CD4-positive, alpha-beta T cell treated with Interferon gamma for 1 hour (primary cell): ENCODE results near the gene PRR20G.

ENCODE experiments used
- DNase-seq: peaks from one replicate; pipeline ENCODE4 v3.0.0-alpha.2; 2020

PRR20G gene

GRCh38 chr3:127262533-127262932, 25.3 kb downstream of the PRR20G start:
- DNase-seq, result no peak

- no peak for DNase-seq
These were observed 25.9 kb downstream of the PRR20G start for GRCh38 chr3:127261925-127262324.

DNA sequence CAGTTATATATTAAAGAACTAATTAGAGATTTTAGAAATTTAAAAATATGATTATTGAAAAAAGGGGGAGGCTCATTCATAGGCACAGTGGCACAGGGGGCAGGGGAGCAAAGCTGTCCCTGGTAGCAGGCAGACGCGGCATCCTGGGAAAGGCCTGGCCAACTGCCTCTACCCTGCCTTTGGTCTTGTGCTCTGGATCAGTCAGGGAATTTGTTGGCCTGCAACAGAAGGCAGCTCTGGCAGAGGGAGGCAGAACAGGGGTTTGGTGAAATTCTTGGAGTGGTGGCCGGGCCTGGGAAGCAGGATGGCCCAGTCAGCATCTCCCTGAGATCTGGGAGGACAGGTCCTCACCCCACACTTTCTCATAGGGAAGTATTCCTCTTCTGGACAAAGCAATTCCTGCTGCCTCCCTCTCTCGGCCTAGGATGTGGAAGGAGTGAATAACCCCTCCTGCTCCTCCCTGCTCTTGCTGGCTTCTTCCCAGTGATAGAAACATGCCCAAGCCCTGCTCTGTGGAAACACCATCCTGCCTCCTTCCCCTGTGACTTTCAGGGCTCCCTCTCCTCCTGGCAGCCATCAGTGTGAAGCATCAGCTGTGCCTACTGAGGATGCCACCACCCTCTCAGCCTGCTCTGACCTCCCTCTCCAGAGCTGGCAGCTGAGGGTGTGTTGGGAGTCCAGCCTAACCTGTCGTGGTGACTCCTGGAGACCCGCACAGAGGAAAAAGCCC, 26.9 kb downstream of the PRR20G start:
- no peak for DNase-seq

- no peak for DNase-seq
These were observed 27.4 kb downstream of the PRR20G start for GRCh38 chr3:127260416-127260815.

DNA sequence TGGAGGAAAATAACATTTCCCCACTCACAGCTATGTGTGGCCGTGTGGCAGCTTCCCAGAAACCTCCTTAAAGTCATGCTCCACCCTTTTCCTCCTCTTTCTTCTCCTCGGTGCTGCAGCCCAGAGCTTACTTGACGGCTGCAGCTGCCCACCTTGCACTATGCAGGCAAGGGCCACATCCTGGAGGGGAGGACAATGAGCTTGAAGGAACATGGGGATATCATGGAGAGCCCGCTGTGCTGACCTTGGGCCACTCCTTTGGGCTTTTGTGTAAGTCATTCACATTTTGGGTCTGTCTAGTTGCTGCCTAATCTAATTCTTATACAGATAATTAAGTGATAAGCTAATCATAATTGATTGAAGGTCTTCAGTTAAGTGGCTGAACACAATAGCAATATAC, 28.0 kb downstream of the PRR20G start:
- DNase-seq, result no peak

- no peak for DNase-seq
These were observed 29.1 kb downstream of the PRR20G start for GRCh38 chr3:127258733-127259132.

- DNase-seq, result no peak
These were observed 30.5 kb downstream of the PRR20G start for GRCh38 chr3:127257351-127257750.

- no peak for DNase-seq
These were observed 31.0 kb downstream of the PRR20G start for GRCh38 chr3:127256733-127257271.

DNA sequence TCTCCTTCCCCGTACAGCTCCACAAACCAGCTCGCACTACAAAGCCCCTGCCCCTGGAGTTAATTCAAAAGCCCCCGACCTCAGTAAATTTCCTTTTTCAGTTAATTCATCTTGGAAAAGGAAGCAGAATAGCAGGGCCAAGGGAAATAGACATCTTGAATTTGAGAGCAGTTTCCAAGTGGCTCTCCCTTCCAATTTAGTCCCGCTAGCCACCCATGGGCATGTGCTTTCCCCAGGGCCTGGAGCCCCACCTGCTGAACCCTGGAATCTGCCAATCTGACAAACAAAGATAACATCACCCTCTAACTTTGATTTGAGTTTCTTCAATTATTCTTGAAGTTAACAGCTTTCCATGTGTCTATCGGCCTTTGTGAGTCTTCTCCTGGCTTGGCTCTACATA, 31.7 kb downstream of the PRR20G start:
- no peak for DNase-seq

DNA sequence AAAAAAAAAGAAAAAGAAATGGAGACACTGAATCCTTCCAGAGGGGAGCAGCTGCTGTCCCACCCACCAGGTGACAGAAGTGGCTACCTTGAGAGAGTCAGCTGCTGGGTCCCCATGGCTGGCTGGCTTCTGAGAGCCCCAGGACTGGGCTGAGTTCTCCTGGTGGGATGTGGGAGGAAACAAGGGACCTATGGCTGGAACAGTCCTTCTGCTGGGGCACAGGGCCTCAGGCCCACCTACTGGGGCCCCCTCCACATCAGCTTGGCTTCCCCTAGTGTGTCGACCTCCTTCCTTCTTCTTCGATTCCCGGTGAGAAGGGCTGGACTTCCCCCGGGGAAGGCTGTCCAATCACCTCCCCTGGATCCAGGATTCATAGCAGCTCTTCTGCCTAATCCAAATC, 32.3 kb downstream of the PRR20G start:
- DNase-seq, result no peak

DNA sequence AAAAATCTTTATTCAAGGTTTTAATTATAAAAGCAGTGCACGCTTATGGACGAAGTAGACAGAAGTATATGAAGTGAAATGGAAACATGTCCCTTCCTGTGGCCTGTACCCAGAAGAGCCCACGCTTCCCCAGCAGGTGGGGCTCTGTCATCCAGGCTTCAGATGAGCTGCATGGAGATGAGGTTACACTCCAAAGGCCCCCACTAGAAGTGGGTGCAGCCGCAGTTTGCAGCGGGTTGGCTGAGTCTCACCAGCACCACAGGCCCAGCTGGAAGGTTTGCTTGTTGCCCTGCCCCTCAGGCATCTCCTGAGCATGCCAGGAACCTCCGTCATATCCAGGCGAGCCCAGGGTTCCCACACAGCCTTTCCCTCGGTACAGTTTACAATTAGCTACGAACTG, 33.1 kb downstream of the PRR20G start:
- DNase-seq, result no peak

- DNase-seq, result no peak
These were observed 33.7 kb downstream of the PRR20G start for GRCh38 chr3:127254033-127254644.

DNA sequence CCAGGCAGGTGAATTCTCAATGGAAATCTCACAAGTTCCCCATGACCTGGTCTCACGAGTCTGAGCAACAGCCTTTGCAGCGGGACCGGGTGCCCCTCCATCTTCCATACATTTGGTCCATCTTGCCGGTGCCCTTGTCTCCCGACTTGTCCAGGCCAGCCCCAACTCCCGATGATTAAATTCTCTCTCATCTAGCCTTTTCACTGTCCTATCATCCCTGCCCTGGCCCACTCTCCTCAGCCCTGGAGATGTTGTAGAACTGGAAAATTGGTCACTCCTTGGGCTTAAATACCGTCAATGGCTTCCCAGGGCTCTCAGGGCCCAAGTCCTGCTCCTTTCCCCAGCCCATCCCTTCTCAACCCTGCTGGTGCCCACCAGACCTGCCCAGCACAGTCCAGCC, 34.4 kb downstream of the PRR20G start:
- no peak for DNase-seq

GRCh38 chr3:127252446-127252845, 35.4 kb downstream of the PRR20G start:
- no peak for DNase-seq

DNA sequence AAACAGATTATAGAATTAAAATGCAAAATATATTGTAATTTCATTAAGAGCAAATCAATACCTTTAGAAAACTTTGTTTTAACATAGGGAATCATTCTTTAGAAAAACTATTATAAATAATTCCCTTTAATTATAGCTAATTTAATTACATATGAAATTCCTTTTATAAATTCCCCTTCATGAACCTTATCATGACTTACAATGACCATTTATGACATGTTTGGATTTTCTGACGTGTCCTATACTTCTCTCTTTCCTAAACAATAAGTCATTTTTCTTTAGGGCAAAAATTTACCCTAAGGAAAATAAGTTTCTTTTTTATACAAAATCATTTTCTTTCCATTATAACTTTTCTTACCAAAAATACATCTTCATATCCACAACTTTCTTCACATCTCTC, 37.8 kb downstream of the PRR20G start:
- DNase-seq, result no peak

GRCh38 chr3:127247292-127247691, 40.6 kb downstream of the PRR20G start:
- DNase-seq, result no peak

DNA sequence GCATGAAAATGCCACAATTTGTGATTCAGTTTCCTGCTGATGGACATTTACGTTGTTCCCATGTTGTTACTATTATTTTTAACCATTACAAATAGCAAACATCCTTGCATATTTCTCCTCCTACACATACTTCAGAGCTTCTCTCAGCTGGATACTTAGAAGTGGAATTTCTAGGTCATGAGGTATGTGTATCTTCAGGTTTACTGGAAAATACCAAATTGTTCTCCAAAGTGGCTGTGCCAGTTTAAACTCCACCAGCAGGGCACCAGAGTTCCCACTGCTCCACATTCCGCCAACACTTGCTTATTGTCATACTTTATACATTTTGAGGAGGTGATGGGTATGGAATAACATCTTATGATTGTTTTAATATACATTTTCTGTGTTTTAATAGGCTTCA, 49.2 kb downstream of the PRR20G start:
- DNase-seq, result no peak

DNA sequence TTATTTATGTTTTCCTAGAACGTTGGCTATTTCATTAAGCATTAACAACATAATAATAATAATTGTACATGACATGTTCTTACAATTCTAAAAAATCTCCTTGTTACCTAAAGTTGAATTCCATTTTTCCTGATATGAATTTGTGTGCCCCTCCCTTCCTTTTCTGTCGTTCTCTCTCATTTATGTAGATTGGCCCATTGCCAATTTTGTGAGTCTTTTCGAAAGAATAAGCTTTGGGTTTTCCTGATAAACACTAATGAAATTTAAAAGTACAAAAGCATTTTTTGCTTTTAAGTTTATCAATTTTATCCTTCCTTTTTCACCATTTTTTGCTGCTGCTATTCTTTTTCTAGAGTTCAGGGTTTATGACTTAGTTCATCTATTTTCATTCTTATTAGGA, 50.0 kb downstream of the PRR20G start:
- DNase-seq, result no peak

DNA sequence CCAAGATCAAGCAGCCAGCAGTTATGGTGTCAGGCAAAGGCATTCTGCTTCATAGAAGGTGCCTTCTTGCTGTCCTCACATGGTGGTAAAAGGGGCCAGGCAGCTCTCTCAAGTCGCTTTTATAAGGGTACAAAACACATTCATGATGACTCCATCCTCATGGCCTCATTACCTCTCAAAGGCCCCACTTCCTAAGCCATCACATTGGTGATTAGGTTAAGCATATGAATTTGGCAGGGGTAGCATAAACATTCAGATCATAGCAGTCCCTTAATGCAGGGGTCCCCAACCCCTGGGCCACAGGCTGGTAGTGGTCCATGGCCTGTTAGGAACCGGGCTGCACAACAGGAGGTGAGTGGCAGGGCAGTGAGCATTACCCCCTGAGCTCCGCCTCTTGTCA, 52.1 kb downstream of the PRR20G start:
- DNase-seq, result no peak

DNA sequence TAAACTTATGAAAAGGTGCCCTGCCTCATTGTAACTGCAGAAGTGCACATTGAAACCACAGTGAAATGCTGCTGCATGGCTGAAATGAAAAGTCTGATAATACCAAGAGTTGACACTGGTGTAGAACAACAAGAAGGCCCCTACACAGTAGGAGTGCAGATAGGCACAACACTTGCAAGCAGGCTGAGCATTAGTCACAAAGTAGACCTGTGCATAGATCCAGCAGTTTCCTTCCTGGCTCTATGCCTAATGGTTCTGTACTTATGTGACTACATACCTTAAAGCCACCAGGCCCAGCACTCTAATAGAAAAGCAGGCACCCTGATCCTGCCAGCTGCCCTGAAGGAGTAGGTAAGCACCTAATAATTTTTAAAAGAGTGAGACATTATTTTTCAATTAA, 53.1 kb downstream of the PRR20G start:
- DNase-seq, result no peak
